Umbilical cord (tissue), 2 donors: ENCODE data around the gene CDKN3. TPM values are rescaled to one million over a fixed set of nuclear protein-coding genes. Genes with fewer than 3 reads are reported as not detected.
"Not testable (repeated sequence)": the region's sequence is repeated elsewhere in the genome, so short reads cannot be mapped to it uniquely, and the experiment has no call there.

Experiments
- DNase-seq: peaks from one replicate; pipeline ENCODE4 v3.0.0-alpha.2; 2015; ENCODE audit warnings: low spot score
- total RNA-seq: library from RNA; depleted of rRNA; stranded (reverse); fragments of >200 nt; gene quantifications from one replicate; pipeline ENCODE4 v1.2.3, GENCODE V29; 2014; ENCODE audit warnings: low replicate concordance; ENCODE audit not compliant: insufficient read depth

The CDKN3 gene
- total RNA-seq, 1 donor from 2014 or later, result 8.7 TPM

- no peak for DNase-seq
Measured at GRCh38 chr14:54370323-54371198, 26.2 kb upstream of the CDKN3 start.

DNA sequence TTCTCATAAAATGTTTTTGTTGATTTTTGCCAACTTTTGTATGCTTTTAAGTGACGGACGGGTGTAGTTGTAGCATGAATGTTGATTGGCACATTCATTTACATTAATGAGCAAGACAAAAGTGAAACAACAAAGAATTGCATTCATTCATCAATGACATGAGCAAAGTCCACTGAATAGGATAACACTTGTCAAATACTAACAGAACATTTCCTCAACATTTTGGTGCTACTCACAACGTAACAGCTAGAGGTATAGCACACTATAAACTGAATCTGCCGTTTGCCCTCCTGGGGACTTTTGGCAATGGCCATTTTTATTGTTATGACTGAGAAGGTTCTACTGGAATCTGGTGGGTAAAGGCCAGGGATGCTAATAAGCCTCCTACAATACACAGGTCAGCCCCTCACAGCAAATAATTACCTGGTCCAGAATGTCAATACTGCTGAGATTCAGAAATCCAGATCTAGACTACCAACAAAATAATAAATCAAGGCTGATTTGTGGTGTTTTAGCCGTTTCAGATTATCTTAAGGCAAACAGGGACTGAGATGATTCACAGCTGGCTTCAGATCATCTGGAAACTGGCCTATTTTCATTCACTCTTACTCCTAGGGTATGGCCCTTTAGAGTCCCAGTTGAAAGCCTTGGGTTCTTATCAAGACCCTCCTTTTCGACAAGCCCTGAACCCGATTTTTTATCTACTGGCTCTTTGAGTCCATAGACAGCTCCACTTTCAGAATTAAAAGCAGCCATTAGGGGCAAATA, 22.5 kb upstream of the CDKN3 start:
- DNase-seq, result peak; percentile 77

- DNase-seq, result no peak
Measured at GRCh38 chr14:54377501-54377900, 19.3 kb upstream of the CDKN3 start.

- DNase-seq, result not testable (repeated sequence)
Measured at GRCh38 chr14:54378893-54379292, 17.9 kb upstream of the CDKN3 start.

DNA sequence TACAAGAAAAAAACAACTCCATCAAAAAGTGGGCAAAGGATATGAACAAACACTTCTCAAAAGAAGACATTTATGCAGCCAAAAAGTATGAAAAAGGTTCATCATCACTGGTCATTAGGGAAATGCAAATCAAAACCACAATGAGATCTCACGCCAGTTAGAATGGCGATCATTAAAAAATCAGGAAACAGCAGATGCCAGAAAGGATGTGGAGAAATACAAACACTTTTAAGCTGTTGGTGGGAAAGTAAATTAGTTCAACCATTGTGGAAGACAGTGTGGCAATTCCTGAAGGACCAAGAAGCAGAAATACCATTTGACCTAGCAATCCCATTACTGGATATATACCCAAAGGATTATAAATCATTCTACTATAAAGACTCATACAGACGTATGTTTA, 16.2 kb upstream of the CDKN3 start:
- DNase-seq, result not testable (repeated sequence)

DNA sequence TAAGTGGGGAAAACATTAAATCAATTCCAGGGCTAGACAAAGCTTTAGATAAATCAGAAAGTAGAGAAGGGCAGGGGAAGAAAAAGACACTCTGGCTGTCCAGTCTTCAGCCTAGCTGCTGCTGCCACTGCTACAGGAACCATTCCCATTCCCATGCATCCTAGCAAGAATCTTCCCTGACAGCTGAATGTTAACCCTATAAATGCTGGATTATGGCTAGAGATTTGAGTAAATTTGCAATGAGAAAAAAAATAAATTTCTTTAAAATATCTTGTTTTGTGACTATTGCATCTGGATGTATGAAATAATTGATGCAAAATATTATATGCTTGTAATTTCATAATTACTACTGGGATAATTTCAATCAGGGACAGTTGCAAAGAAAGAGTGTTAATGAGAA, 15.0 kb upstream of the CDKN3 start:
- DNase-seq, result no peak

DNA sequence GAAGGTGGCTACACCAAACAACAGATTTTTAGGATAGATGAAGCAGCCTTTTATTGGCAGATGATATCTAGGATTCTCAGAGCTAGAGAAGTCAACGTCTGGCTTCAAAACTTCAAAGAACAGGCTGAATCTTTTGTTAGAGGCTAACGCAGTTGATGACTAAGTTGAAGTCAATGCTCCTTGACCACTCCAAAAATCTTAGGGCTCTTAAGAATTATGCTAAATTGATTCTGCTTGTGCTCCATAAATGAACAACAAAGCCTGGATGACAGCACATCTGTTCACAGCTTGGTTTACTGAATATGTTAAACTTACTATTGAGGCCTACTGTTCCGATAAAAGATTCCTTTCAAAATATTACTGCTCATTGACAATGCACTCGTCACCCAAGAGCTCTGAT, 13.0 kb upstream of the CDKN3 start:
- no peak for DNase-seq

DNA sequence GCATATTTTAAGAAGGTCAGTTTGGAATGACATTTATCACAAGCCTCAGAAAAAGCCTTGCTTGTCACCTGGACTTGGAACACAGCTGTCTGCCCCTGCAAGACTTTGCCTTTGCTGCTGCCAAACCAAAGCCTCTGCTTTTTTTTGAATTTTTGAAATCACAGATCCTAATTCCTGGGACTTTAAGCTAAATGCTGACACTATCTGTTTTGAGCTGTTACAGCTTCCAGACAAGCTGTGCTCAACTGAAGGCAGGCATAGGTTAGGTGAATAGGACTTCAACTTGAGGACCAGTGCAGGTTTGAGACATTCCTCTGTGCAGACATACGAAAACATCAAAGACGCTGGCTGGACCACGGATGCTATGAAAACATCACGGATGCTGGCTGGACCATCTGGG, 11.3 kb upstream of the CDKN3 start:
- peak; percentile 73 for DNase-seq

DNA sequence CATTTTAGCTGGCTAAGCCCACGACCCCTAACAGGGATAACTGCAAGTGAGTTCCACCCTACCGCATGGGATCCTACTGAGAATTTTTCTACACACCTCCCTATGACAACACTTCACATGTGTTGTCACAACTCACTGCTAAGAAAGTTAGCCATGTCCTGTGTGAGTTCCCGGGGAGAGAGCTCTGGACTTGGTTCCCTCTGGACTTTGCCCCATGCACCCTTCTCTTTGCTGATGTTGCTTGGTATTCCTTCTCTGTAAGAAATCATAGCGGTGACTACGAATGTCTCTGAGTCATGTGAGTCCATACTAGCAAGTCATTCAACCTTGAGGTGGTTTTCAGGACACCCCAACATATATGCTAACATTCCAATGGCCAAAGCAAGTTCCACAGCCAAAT, 9.5 kb upstream of the CDKN3 start:
- no peak for DNase-seq

- DNase-seq, result no peak
Measured at GRCh38 chr14:54392131-54392859, 4.5 kb upstream of the CDKN3 start.

GRCh38 chr14:54392986-54393884, 3.6 kb upstream of the CDKN3 start:
- DNase-seq, result not testable (repeated sequence)

- DNase-seq, result no peak
Measured at GRCh38 chr14:54394596-54394995, 2.2 kb upstream of the CDKN3 start.

DNA sequence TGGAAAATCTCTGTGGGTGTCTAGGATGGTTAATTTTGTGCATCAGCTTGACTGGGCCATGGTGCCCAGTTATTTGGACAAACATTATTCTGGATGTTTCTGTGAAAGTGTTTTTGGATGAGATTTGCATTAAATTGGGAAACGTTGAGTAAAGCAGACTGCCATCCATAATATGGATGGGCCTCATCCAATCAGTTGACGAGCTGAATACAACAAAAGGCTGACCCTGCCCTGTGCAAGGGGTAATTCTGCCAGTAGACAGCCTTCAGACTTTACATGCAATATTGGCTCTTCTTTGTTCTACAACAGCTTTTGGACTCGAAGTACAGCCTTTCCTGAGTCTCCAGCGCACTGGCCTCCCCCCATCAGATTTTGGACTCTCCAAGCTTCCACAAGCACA, 1.5 kb upstream of the CDKN3 start:
- DNase-seq, result no peak

DNA sequence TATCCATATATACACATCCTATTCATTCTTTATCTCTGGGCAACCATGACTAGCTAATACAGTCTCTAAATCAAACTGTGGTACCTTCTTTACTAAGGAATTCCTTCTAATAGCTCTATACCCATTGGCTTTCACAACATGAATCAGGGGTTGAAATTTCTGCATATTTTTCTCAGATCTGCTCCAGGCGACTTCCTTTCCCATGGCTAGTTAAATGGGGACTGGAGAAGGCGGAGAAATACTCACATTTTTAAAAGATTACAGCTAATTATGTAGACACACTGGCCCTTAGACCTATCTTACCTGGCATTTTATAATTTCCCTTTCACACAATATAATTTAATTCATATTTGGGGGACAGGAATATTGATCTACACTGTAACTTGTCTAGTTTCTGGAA, 1.1 kb upstream of the CDKN3 start:
- no peak for DNase-seq

DNA sequence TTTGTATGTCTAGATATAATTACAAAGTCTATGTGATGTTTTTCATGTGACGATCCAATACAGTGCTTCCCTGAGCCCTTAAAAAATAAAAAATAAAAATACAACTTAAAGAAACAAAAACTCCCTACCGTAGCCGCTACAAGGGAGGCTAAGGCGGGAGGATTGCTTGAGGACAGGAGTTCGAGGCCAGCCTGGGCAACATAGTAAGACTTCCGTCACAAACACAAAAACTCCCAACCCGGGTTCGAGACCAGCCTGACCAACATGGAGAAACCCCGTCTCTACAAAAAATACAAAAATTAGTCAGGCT, 669 bp upstream of the CDKN3 start:
- no peak for DNase-seq

DNA sequence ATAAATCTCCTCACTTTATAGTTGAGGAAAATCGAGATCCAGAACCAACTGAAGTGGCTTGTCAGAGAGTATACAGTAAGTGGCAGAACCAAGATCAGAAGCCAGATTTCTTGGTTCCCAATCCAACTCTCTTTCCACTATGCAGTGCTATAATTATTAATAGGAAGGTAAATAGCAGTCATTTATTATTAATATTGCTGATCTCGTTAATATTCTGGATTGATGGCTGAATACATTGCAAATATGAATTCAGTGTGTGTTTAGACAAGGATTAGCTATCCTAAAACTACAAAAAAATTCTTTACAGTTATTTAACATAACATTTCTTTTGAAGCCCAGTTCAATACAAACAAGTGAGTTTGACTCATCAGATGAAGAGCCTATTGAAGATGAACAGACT, 2.8 kb downstream of the CDKN3 start:
- DNase-seq, result no peak

GRCh38 chr14:54403401-54404005, 6.7 kb downstream of the CDKN3 start:
- not testable (repeated sequence) for DNase-seq

DNA sequence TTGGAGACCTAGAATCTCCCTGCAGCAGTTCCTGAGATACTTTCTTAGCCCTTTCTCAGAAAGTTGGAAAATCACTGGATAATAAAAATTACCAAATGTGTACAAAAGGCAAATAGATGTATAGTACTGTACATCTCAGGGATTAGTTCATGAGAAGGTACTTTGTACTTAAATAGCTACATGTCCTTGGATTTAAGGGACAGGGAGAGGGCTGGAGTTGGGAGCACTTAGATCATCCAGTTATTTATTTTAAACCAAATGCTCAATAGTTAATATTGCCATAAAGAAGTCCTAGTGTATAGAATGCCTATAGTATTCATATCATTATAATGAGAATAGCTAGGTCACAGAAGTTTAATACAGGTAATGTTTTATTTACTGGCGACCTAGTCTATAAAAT, 13.4 kb downstream of the CDKN3 start:
- no peak for DNase-seq

GRCh38 chr14:54411371-54411770, 14.6 kb downstream of the CDKN3 start:
- DNase-seq, result no peak

DNA sequence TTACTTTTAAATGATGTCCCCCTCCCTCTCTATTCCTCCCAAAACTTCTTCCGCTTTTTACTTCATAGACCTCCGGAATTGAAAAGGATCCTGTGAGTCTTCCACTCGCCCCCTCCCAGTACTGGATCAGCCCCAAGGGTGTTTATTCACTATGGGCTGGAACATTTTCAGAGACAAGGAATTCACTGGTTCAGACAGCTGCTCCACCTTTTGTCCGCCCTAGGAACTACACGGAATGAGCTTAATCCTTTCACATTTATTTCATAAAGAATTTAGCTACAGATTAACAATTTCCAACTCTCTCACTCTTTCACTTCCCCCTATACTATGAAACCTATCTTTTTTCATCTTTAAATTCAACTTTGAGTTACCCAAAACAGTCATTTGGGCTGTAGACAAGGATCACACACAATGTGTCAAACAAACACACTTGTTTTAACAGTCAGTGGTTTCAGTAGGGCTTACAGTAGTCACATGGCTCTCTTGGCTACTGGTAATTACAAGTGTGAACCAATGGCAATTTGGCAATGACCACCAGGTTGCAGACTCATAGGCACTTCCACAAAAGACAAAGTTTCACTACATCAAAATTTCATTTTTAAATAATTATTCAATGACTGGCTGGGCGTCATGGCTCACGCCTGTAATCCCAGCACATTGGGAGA, 23.8 kb downstream of the CDKN3 start:
- peak; percentile 32 for DNase-seq
